NCI-H510A treated with DMSO at 0.1 percent for 48 hours (cell line): ENCODE data around the gene NBL1.
"Not testable (repeated sequence)": the region's sequence is repeated elsewhere in the genome, so short reads cannot be mapped to it uniquely, and the experiment has no call there.

Source experiments
- DNase-seq: peaks from one replicate; lab custom pipeline; 2025; lab: John Stamatoyannopoulos, UW

The NBL1 gene

DNA sequence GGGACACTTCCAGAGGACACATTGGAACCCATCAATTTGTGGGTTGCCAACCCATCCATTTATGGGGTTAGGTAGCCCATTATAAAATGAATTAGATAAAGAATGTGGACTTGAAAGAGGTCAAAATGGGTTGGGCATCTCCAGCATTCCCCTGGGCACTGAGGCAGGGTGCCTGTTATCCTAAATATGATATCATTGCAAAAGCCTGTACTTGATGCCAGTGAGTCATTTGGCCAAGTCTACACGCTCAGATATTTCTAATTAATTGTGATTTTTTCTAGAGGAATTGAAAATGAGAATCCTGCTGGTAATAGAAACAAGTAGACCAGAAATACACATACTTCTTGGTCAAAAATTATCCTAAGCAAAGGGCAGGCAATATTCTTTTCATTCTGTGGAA, 21.9 kb upstream of the NBL1 start:
- DNase-seq, result no peak

- DNase-seq, result no peak
These were observed 20.6 kb upstream of the NBL1 start for GRCh38 chr1:19623523-19623922.

GRCh38 chr1:19625291-19625937, 18.7 kb upstream of the NBL1 start:
- no peak for DNase-seq

GRCh38 chr1:19628879-19629278, 15.2 kb upstream of the NBL1 start:
- DNase-seq, result no peak

DNA sequence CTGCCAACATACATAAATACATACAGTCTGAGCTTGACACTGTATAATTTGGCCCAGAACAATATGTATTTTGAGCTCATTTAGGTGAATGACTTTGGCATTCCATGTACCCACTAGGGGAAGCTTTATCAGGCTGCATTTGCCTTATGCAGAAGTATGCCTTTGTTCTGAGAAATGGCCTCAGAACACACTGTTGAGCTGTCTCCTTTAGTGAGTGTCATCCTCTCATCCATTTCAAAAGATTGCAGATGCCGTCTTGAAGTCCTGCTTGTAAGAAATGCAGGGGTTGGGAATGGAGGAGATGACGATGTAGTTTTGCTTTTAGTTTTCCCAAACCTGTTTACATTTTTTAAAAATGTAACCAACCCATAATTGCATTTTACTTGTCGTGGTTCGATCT, 14.8 kb upstream of the NBL1 start:
- DNase-seq, result no peak

GRCh38 chr1:19630192-19630591, 13.9 kb upstream of the NBL1 start:
- not testable (repeated sequence) for DNase-seq

GRCh38 chr1:19630720-19631395, 13.3 kb upstream of the NBL1 start:
- no peak for DNase-seq

DNA sequence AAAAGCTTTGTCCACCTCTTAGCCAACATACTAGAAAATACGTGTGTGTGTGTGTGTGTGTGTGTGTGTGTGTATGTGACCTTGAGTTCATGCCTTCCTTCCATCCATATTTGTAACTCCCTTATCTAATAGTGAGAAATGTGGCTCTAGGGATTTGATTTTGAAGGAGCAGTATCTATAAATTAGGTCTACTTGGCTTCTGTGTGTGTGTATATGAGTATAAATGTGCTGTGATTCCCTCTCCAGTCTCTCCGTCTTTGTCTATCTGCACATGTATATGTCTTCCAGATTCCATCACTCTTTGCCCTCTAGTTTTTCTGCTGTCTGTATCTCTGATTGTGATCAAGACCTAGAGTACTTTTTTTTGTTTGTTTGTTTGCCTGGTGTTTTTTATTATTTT, 11.9 kb upstream of the NBL1 start:
- no peak for DNase-seq

DNA sequence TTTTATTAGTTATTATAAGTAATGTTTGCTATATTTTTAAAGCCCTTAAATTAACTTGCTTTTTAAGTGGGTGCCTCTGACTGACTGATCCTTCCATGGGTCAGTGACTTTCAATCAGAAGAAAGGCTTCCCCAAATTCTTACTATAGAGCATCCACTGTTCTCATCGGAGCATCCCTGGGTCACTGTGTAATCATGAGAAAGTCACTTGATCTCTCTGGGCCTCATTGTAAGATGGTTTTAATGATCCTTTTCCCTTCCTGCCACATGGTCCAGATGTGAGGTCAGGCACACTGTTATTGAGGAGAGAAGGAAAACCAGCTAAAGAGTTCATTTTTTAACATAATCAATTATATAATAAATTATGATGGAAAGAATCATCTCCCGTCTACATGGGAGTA, 11.0 kb upstream of the NBL1 start:
- no peak for DNase-seq

DNA sequence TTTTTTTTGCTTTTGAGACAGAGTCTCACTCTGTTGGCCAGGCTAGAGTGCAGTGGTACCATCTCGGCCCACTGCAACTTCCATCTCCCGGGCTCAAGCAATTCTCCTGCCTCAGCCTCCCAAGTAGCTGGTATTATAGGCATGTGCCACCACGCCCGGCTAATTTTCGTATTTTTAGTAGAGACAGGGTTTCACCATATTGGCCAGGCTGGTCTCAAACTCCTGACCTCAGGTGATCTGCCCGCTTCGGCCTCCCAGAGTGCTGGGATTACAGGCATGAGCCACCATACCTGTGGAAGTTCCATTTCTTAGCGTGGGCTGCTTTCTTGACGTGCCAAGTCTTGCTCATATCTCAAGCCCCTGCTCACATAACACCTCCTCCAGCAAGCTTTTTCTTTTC, 9.0 kb upstream of the NBL1 start:
- DNase-seq, result not testable (repeated sequence)

GRCh38 chr1:19635646-19636045, 8.5 kb upstream of the NBL1 start:
- no peak for DNase-seq

- no peak for DNase-seq
These were observed 8.0 kb upstream of the NBL1 start for GRCh38 chr1:19636065-19636464.

DNA sequence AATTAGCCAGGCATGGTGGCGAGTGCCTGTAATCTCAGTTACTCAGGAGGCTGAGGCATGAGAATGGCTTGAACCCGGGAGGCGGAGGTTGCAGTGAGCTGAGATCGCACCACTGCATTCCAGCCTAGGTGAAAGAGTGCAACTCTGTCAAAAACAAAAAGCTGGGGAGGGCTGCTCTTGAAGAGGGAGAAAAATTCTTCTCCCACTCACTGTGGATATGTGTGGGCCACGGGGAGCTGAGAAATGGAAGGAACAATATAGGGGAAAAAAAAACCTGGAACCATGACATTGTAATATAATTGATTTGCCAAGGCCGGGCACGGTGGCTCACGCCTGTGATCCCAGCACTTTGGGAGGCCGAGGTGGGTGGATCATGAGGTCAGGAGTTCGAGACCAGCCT, 7.4 kb upstream of the NBL1 start:
- not testable (repeated sequence) for DNase-seq

DNA sequence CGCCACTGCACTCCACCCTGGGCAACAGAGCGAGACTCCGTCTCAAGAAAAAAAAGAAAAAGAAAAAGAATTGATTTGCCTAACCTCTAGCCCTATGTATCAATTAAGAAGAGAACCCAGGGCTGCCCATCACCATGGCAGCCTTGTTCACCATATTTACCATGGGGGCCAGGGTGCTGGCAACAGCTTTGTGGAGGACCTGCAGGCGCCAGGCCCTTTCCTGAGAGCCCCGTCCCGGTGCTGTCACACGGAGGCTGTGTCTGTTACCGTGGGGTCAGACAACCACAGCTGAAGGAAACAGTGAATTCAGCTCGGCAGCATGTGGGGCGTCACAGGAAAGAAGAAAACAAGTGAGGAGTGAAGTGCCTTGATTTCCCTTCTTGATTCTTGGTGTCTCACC, 6.5 kb upstream of the NBL1 start:
- no peak for DNase-seq

GRCh38 chr1:19639228-19639627, 4.9 kb upstream of the NBL1 start:
- DNase-seq, result not testable (repeated sequence)

- peak; percentile 81 for DNase-seq
These were observed 4.1 kb upstream of the NBL1 start for GRCh38 chr1:19639999-19640362.

DNA sequence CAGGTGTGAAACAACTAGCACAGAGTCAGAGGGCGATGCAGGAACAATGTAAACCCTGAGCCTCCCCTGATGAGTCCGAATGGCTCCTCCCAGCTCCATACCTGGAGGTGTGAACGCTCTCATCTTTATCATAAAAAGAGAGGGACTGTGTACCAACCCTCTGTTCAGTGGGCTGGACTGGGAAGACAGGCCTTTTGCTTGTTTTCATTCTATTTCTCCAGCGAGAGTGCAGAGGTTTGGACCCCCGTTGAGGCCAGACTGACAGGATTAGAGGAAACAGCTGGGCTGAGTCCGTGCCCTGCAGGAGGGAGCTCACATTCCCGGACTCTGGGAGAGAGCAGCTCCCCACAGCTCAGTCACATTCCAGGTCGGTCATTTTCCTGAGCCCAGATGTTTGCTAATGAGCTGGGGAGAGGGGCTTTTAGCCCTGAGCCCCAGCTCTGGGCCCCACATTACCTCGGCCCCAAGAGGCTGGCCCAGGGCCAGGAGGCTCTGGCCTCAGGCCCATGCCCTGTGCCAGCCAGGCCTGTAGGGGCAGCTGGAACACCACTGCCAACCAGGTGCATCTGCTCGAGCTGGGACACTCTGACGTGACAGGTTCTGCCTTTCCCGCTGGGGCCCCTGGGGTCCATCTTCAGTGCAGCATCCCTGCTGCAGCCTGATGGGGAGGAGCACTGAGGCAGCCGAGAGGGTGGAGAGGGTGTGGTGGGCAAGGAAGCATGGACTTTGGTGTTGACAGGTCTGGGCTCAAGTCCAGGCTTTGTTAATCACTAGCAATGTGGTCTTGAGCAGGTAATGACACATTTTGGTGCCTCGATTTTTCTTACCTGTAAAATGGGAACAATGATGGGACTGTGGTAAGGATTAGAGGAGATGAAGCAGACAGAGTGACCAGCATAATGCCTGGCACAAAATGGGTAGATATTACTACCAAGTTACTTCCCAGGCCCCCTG, 3.5 kb upstream of the NBL1 start:
- DNase-seq, result peak; percentile 86

GRCh38 chr1:19643121-19643520, 990 bp upstream of the NBL1 start:
- peak; percentile 67 for DNase-seq

GRCh38 chr1:19644395-19644680, 227 bp downstream of the NBL1 start:
- no peak for DNase-seq

- DNase-seq, result peak; percentile 64
These were observed 735 bp downstream of the NBL1 start for GRCh38 chr1:19644681-19645410.

- no peak for DNase-seq
These were observed 1.5 kb downstream of the NBL1 start for GRCh38 chr1:19645411-19646251.
